GM19025 (cell line): ENCODE results near the gene NUDT14.

ENCODE experiments used
- ATAC-seq: cut with Tn5 transposase; IDR thresholded peaks from one replicate; pipeline ENCODE4 v1.9.1; 2021; ENCODE audit warnings: mild to moderate bottlenecking, low read depth, moderate library complexity; ENCODE audit not compliant: unreplicated experiment

NUDT14 gene

DNA sequence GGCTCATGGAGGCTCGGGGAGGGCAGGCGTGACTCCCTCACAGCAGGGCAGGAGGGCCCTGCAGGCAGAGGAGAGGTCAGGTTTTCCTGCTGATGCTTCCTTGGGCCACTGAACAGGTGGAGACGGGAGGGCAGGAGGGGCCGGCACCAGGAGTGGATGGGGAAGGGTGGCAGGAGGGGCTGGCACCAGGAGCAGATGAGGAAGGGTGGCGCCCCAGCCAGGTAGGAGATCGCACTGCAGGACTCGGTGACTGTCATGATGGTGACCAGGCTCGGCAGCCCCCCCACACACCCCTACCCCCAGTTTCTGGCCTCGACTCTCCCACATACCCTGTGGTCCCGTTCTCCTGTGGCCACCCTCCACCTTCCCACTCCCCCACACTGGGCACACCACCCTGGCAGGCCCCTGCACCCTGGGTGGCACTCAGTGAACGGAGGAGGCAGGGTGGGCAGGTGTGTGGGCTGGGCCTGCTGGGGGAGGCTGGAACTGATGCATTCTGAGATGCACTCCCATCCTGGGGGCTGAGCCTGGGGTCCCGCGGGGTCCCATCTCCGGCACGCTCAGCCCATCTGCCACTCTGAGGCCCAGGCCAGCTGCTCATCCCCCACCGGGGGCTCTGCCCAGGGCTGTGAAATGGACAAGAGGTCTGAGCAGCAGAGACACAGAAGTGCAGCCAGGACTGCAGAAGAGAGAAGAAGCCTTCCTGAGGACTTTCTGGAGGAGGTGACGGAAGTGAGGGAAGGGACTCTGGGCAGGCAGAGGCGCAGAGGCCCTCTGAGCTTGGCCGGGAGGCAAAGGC, 2.8 kb downstream of the NUDT14 start:
- no peak for ATAC-seq

DNA sequence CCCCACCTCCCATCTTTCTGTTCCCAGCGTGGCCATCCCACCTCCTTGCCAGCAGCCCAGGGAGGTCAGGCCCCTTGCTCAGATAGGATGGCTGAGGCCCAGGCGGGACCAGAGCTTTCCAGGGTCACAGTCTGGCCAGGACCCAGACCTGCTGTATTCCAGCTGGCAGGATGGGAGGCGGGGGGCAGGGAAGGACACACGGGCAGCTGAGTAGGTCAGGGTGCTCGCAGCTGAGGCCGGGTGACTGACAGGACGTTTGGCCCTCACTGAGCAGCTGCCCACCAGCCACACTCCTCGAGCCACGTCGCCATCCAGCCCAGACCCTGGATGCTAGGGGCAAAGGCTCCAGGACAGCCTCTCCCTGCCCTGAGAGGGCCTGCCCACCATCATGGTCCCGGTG, 4.0 kb downstream of the NUDT14 start:
- ATAC-seq, result no peak

DNA sequence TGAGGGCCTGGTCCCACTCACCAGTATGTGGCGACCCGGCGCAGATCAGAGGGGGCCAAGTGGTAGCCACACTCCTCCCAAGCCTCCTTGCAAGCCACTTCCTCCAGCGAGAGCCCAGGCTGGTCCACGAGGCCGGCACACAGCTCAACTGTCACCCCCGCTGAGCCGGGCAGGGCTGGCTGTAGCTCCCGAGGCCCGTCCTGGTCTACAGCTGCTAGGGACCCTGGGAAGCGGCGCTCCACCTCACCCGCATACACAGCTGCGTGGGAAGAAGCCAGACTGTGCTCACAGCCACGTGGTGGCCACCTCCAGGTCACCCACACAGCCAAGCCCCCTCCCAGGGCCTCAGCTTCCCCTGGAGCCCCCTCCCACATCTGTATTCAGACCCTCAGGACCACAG, 4.6 kb downstream of the NUDT14 start:
- ATAC-seq, result no peak

- ATAC-seq, result no peak
Observed at GRCh38 chr14:105173901-105174894, 6.9 kb downstream of the NUDT14 start.

DNA sequence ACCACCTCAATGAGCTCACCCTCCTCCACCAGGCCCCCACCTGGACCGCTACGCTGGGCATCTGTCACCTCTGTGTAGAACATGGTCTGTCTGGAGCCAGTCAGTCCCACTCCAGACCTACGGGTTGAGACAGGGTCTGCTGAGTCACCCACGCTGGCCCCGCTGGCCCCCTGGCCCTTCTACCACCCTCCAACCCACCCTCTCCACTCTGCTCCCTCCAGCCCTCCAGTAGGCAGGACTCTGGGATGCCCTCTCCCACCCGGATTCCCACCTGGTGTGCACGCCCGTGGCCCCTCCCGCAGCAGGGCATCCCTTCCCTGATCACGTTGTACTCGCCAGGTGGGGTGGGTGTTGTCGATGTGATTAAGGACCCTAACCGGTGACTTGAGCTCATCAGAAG, 8.0 kb downstream of the NUDT14 start:
- ATAC-seq, result no peak

GRCh38 chr14:105172476-105172875, 8.6 kb downstream of the NUDT14 start:
- ATAC-seq, result no peak

- no peak for ATAC-seq
Observed at GRCh38 chr14:105171004-105171673, 10.0 kb downstream of the NUDT14 start.

DNA sequence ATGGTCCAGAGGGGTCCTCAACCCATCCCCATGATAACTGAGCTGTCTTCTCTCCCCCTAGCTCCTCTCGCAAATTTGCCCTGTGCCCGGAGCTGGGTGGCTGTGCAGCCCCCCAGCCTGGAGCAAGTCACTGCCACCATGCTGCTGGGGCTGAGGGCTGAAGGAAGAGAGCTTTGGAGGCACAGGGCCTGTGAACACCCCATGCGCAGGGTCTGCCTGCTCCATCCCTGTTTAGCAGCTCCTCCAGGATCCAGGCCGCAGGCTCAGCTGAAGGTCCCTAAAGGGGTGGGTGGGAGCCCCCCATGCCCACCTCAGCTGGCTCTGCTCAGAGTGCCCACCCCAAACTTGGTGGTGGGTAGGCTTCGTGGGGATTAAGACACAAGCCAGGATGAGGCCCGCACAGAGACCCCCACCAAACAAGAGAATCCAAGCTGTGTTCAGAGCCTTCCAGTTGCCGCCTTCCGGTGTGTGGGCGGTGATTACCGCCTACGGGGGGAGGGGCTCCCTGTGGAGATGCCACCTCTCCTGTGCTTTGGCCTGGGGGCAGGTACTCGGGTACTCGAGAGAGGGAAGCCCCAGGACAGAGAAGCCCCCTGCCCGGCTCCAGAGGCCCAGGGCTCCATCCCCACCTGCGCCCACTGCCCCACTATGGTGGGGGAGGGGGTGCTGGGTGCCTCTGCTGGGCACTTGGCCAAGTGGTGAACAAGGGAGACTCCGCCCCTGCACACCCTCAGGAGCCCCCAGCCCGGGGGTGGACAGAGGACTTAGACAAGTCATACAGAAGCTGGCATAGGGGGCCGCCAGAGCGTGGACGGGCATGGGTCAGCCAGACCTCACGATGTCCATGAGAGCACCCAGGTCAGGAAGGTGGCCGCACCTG, 11.1 kb downstream of the NUDT14 start:
- no peak for ATAC-seq

GRCh38 chr14:105168979-105169507, 12.1 kb downstream of the NUDT14 start:
- ATAC-seq, result no peak

DNA sequence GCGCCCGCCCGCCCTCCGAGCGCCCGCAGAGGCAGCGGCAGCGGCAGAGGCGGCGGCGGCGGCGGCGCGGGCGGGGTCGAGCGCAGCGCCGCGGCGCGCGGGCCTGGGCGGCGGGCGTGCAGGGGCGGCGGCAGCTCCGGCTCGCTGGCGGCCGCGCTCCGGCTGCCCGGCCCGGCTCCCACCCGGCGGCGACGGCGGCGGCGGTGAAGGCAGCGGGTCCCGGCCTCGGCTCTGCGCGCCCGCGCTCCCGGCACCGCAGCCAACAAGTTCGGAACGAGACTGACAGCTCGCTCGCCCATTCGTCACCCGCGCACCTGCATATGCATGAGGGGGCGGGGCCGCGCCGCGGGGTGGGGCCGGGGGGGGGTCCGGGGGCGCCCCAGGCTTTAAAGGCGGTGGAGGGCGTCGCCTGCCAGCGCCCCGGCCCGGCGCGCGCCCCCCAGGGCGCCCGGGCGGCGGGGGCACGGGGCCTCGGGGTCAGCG, 12.6 kb downstream of the NUDT14 start, which contains the start of gene JAG2:
TSS of gene JAG2 (minus strand) at position 281 of the 483 bp plus-strand sequence. CDS start 356 bp downstream, outside the sequence.
- ATAC-seq, result no peak

DNA sequence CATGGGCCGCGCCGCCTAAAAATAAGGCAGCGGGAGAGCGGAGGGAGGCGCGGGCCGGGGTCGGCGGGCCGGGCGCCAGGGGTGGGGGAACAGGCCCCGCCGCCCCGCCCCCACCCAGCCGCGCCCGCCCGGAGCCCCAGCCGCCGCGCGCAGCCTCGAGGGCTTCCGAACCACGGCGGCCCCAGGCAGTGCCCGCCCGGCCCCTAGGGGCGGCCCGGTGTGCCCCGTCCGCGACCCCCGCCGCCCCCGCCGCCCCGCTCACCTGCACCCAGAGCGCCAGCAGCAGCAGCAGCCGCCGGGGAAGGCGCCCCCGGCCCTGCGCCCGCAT, 13.1 kb downstream of the NUDT14 start:
- no peak for ATAC-seq

DNA sequence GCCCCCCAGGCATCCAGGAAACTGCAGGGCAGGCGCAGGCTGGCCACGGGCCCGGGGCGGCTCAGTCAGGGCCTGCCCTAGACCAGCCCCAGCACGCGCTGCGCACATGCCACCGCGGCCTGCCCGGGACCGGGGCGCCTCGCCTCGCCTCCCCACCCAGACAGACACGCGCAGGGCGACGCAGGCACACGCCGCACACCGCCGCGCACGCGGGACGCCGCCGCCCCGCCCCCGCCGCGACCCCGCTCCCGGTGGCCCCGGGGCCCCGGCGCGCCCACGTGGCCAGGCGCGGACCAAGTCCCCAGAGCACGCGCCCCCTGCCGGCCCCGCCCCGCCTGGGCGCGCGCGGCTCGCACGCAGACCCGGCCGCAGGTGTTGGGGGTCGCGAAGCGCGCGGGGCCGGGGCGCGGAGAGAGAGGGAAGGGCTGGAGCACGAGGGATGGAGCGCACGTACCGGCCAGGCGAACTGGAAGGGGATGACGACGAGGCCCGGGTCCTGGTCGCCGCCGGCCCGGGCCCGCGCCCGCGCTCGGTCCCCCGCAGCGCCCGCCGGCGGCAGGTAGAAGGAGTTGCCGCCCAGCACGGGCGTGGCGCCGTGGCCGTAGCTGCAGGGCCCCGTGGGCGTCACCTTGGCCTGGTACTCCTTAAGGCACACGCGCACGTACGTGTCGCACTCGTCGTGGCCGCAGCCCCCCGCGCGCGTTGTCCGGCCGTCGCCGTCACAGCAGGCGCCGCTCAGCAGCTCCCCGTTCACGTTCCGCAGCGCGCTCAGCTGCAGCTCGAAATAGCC, 13.6 kb downstream of the NUDT14 start:
- no peak for ATAC-seq

- no peak for ATAC-seq
Observed at GRCh38 chr14:105166571-105167302, 14.4 kb downstream of the NUDT14 start.

DNA sequence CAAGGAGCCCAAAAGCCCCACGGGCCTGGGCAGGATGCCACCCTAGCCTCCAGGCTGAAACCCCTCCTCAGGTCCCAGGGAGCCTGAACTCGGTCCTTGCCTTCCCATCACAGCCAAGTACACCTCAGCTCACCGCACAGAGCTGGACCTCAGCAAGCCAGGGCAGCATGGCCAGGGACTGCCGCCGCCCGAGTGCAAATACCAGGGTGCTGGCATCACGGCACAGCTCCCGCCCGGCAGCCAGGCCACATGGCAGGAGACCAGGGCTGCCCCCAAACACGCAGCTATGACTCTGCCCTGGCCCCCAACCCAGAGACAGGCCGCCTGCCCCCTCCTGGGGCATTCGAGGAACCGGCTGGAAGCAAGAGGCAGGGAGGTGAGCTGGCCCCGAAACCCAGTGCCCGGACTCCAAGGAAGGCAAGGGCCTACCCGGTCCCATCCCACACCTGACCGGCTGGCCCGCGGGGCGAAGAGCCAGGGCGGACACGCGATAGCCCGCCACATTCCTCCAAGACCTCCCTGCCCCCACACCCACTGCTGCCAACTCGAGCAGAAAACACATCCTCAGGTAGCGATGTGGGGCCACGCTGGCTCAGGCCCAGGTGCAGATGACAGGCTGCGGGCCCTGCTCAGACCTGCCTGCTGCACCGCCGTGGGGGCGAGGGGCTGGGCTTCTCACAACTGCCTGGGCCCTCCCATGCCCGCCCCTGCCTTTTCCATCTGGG, 15.2 kb downstream of the NUDT14 start:
- ATAC-seq, result no peak

GRCh38 chr14:105165134-105165704, 15.9 kb downstream of the NUDT14 start:
- no peak for ATAC-seq

- no peak for ATAC-seq
Observed at GRCh38 chr14:105163040-105163742, 17.9 kb downstream of the NUDT14 start.

GRCh38 chr14:105162669-105162979, 18.5 kb downstream of the NUDT14 start:
- ATAC-seq, result no peak
